AG09309 (cell line): Measurements from ENCODE around the gene ZC3H12C.
"Not testable (repeated sequence)": the region's sequence is repeated elsewhere in the genome, so short reads cannot be mapped to it uniquely, and the experiment has no call there.

ENCODE experiments used
- DNase-seq: peaks from one replicate; pipeline ENCODE4 v3.0.0-alpha.2; 2010; ENCODE audit warnings: low read depth
- H3K4me3 ChIP-seq: 2 replicates; pipeline ENCODE4 v1.5.1; 2011; ENCODE audit warnings: mild to moderate bottlenecking, low read depth, low read length, moderate library complexity; ENCODE audit not compliant: control insufficient read depth
- TF ChIP-seq, protein P1 (sequence below): IDR thresholded peaks from 2 replicates; pipeline ENCODE4 v1.5.1; 2011; ENCODE audit warnings: mild to moderate bottlenecking, low read depth, low read length, inconsistent platforms; ENCODE audit not compliant: insufficient read depth, control insufficient read depth; ENCODE audit errors: missing control alignments

ZC3H12C gene

DNA sequence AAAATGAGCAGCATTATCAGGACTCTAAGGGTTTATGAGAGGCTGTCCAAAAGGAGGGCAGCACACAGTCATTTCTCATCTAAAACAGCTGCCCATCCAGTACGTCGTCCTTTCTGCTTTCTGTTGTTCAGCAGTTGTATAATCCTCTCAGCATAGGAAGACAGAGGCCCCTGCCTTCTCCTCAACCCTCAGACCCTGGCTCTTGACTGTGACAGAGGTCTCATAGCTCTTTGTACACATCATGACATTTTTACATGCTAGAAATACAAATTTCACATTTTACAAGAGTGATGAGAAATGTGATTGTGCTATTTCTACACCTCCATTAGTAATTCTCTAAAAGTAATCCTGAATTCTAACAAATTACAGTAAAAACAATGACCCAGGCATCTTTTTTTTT, 36.2 kb upstream of the ZC3H12C start:
- H3K4me3 ChIP-seq: no peak overlapping the region
- DNase-seq: no peak
- TF ChIP-seq, protein P1, sequence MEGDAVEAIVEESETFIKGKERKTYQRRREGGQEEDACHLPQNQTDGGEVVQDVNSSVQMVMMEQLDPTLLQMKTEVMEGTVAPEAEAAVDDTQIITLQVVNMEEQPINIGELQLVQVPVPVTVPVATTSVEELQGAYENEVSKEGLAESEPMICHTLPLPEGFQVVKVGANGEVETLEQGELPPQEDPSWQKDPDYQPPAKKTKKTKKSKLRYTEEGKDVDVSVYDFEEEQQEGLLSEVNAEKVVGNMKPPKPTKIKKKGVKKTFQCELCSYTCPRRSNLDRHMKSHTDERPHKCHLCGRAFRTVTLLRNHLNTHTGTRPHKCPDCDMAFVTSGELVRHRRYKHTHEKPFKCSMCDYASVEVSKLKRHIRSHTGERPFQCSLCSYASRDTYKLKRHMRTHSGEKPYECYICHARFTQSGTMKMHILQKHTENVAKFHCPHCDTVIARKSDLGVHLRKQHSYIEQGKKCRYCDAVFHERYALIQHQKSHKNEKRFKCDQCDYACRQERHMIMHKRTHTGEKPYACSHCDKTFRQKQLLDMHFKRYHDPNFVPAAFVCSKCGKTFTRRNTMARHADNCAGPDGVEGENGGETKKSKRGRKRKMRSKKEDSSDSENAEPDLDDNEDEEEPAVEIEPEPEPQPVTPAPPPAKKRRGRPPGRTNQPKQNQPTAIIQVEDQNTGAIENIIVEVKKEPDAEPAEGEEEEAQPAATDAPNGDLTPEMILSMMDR: no peak

DNA sequence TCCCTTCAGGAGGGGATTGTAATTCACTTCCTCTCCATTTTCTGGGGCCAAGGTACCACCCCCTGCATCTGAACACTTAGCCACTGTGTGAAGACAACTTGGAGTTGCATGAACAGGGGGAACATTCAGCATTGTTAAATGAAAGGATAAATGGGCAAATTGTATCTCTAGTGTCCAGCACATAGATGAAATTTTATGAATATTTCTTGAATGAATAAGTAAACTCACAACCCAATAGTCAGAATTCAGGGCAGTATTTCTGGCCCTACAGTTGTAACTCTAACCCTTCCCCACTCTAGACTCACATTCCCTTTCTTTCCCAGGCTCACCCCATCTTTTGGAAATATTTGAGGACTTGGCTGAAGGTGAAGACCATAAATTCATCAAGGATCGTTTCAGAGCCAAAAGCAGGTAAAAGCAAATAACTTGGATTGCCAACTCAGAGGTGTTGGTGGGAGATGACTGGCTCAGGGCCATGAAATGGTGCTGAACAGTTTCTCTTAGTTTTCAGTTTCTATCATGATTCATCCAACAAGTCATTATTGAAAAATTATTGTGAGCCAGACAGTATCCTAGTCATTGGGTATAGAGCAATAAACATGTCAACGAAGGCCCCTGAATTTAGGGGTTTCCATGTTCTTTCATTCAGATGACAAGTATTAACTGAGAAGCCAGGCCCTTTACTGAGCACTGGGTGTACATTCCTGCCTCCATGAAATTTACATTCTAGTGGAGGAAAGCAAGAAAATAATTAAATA, 33.3 kb upstream of the ZC3H12C start:
- TF ChIP-seq, protein P1: no peak
- H3K4me3 ChIP-seq: no peak overlapping the region
- peak; percentile 23 for DNase-seq

DNA sequence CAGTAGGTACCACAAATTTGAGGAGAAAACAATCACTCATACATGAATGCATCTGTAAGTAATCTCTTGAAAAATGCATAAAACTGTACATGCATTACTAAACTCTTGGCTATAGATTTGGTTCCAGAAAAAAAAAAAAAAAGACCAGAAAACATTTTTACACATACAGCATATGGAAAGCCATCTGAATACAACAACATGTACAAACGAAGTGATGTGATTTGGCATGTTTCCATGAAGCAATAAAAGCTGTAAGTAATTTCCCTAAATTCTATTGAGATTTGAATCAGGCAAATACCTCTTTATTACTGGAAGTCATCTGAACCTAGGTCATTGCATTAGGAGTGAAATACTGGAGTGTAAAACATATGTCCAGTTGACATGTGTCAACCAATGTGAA, 31.9 kb upstream of the ZC3H12C start:
- TF ChIP-seq, protein P1: no peak
- DNase-seq: no peak
- no peak overlapping the region for H3K4me3 ChIP-seq

DNA sequence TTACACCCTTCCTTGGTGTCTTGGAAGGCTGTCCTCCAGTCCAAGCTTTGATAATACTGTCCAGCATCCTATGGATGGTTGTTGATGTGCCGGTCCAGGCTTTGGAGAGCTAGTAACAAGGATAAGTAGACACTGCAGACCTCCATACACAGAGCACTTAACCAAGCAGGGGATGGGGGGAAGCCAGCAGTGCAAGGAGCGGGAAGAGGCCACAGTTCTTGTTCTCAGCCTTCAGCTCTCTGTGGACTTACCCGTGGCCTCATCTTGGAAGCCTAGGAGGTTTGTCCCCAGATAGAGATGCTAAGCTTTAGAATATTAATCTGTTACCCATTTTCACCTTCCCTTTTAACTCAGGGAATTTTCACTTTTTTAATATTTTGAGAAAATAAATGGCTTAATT, 30.9 kb upstream of the ZC3H12C start:
- TF ChIP-seq, protein P1: no peak
- no peak for DNase-seq

DNA sequence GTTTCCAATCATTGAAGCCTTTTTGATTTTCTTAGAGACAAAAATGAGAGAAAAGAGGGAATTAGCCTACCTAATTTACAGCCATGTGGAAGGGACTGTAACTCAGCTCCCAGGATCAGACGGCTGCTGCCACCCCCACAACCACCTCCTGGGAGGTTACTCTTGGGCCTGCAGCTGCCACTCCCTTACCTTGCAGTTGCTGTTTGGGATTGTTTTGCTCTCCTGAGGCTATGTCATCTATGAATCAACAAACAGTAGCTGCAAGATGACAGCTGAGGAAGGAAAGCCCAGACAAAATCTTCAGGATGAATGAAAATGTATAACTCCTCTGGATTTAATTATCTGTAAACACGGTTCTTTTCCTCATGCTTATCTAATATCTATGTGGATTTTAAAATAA, 28.0 kb upstream of the ZC3H12C start:
- TF ChIP-seq, protein P1: no peak
- DNase-seq: no peak
- H3K4me3 ChIP-seq: no peak overlapping the region

More for the DNA sequence above, 30.9 kb upstream of the ZC3H12C start:
- H3K4me3 ChIP-seq: no peak overlapping the region

DNA sequence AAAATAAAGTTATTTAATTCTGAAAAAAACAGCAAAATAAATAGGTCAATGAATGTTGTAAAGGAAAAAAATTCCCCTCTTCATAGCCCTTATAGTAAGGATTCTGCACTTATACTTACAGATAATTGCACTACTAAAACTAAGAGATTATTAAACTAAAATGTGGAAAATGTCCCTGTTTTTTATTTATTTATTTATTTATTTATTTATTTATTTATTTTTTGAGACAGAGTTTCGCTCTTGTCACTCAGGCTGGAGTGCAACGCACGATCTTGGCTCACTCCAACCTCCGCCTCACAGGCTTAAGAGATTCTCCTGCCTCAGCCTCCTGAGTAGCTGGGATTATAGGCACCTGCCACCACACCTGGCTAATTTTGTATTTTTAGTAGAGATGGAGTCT, 25.2 kb upstream of the ZC3H12C start:
- DNase-seq: not testable (repeated sequence)

DNA sequence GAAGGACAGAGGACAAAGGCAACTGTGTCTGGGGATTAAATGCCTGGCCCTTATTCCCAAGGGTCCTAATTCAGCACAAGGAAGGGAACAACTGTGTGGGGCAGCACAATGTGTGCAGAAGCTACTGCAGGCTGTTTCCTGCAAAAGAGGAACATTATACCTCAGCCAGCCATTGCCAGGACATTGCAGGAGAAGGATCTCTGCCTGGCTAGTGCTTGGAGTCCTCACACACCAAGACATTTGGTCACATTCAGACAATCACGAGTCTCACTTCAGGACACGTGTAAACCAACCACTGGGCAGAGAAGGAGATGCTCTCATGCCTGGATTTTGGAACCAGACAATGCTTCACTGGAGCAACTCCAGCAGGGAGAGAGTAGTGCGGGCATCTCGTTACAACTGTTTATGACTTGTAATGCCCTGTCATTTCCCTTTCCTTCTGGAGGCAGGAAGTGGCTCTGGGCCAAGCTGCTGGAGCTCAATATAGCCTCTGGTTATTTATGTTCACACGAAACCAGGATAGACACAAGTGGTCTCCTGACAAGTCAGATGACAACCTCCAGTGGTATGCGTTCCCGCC, 23.9 kb upstream of the ZC3H12C start:
- TF ChIP-seq, protein P1: no peak
- DNase-seq: no peak
- no peak overlapping the region for H3K4me3 ChIP-seq

More for the DNA sequence above, 25.2 kb upstream of the ZC3H12C start:
- not testable (repeated sequence) for H3K4me3 ChIP-seq
